Panc1 (cell line): ENCODE data around the gene DSCAM. TPM values are rescaled to one million over a fixed set of nuclear protein-coding genes. Genes with fewer than 3 reads are reported as not detected.

Experiments used
- ATAC-seq: fragments of 200-7000 bp; cut with Tn5 transposase; 2 replicates; pipeline ENCODE4 v1.9.1; 2020; ENCODE audit warnings: mild to moderate bottlenecking, moderate library complexity
- BruUV-seq: library from RNA; stranded (reverse); fragments of 400-500 nt; replicated peaks from 2 replicates; lab custom pipeline; 2021; lab: Mats Ljungman, UMichigan
- CTCF ChIA-PET: fragments of 300-600 bp; sonication (Branson Sonifier 250); formaldehyde crosslinking; loops from one replicate; lab custom pipeline; 2022; ENCODE audit warnings: antibody characterized with exemption; lab: Charles Lee
- POLR2A ChIA-PET: fragments of 300-600 bp; sonication (Branson Sonifier 250); formaldehyde crosslinking; loops from one replicate; lab custom pipeline; 2022; ENCODE audit warnings: antibody characterized with exemption; lab: Charles Lee
- DNase-seq: peaks from one replicate; pipeline ENCODE4 v3.0.0-alpha.2; 2010; ENCODE audit warnings: low read depth, low spot score
- H3K27ac ChIP-seq: 2 replicates; pipeline ENCODE4 v1.5.1; 2011; ENCODE audit warnings: mild to moderate bottlenecking, low read length, inconsistent platforms
- H3K27me3 ChIP-seq: fragments of 200-500 bp; sonication (Bioruptor generic); 2 replicates; pipeline ENCODE4 v1.6.0; 2014; ENCODE audit warnings: low read length, inconsistent platforms; ENCODE audit not compliant: control insufficient read depth, insufficient read depth
- H3K36me3 ChIP-seq: fragments of 200-500 bp; sonication (Bioruptor generic); 2 replicates; pipeline ENCODE4 v1.5.1; 2014; ENCODE audit warnings: inconsistent platforms, mild to moderate bottlenecking, low read length, moderate library complexity; ENCODE audit not compliant: control insufficient read depth, insufficient read depth
- H3K4me1 ChIP-seq: 2 replicates; pipeline ENCODE4 v1.5.1; 2011; ENCODE audit warnings: inconsistent platforms, mild to moderate bottlenecking, low read length, moderate library complexity; ENCODE audit not compliant: control insufficient read depth, insufficient read depth
- H3K4me3 ChIP-seq, 2 experiments: 2 replicates each; pipeline ENCODE4 v1.5.1; 2011 to 2012; ENCODE audit warnings: low read depth in 2 of 2, low read length in 2 of 2, mild to moderate bottlenecking in 2 of 2, inconsistent platforms in 1 of 2, moderate library complexity in 1 of 2
- H3K9me3 ChIP-seq: fragments of 200-500 bp; sonication (Bioruptor generic); 2 replicates; pipeline ENCODE4 v1.5.1; 2014; ENCODE audit warnings: low read depth, mild to moderate bottlenecking, inconsistent platforms, low read length, moderate library complexity; ENCODE audit not compliant: control insufficient read depth, insufficient read depth
- CTCF ChIP-seq: fragments of 450-650 bp; IDR thresholded peaks from 2 replicates; pipeline ENCODE4 v1.5.1; 2017; ENCODE audit warnings: mild to moderate bottlenecking
- POLR2AphosphoS5 ChIP-seq: IDR thresholded peaks from 2 replicates; pipeline ENCODE4 v1.6.1; 2012; ENCODE audit warnings: mild to moderate bottlenecking, low read depth, low read length, moderate library complexity
- REST ChIP-seq, 2 experiments: IDR thresholded peaks; 2 replicates each; pipeline ENCODE4 v1.6.1; 2011 to 2012; ENCODE audit warnings: low read depth in 2 of 2, control low read depth in 1 of 2, low read length in 1 of 2, mild to moderate bottlenecking in 1 of 2, moderate library complexity in 1 of 2; ENCODE audit not compliant: insufficient read depth in 1 of 2
- SIN3A ChIP-seq: IDR thresholded peaks from 2 replicates; pipeline ENCODE4 v1.6.1; 2012; ENCODE audit warnings: low read depth, mild to moderate bottlenecking, low read length, moderate library complexity, borderline replicate concordance; ENCODE audit not compliant: insufficient read depth
- TCF7L2 ChIP-seq: IDR thresholded peaks from 2 replicates; pipeline ENCODE4 v1.6.1; 2011; ENCODE audit warnings: mild to moderate bottlenecking, low read depth, low read length, inconsistent platforms
- in situ Hi-C: cut with HindIII; loops from 2 replicates; pipeline ENCODE4 v1.10.0; 2016; ENCODE audit warnings: low sequenced_read_pairs, low pct_unique_long_range_greater_than_20kb
- intact Hi-C: fragments of 100-400 bp; cut with micrococcal nuclease; formaldehyde crosslinking; loops from one replicate; pipeline ENCODE4 v1.10.0; 2022; ENCODE audit not compliant: unreplicated experiment
- total RNA-seq: library from RNA; stranded (reverse); gene quantifications from one replicate; pipeline ENCODE4 v1.2.1, GENCODE V29; 2021; ENCODE audit not compliant: unreplicated experiment

DSCAM gene
- total RNA-seq, 1 experiment from 2014 or later, result not detected

DNA sequence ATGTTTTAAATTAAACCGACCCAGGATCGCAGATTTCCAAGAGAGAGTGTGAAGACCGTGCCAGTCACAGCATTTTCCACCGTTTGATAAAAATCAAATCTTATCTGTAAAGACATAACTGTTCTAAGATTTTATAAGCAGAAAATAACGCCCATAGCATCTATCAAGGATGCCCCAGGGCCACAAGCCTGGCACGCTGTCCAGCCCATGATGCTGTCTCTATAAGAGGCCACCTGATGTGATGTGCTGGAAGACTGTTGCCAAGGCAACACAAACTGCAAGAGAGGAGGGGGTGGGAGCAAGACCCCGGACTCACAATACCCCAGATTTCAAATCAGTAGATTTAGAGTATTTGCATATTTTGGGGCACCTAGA lies 116.5 kb downstream of the DSCAM start:
- POLR2A ChIA-PET, result no interaction called here
- no TSS peak for BruUV-seq
- H3K36me3 ChIP-seq, result no peaks in the 10 kb centered on the region
- no peaks in the 10 kb centered on the region for H3K4me1 ChIP-seq
- no peaks in the 10 kb centered on the region for H3K27me3 ChIP-seq
- CTCF ChIA-PET, result interaction anchor here (0.7 kb wide), 1 partner anchor 455 kb away, joined by 3 read pairs; no protein-coding TSS in a partner anchor
- in situ Hi-C loops, result no loop called here
- DNase-seq, result no peak
- no peaks in the 10 kb centered on the region for H3K9me3 ChIP-seq
- no peak overlapping the region for H3K27ac ChIP-seq
- ATAC-seq, result no peak
- TF ChIP-seq POLR2AphosphoS5 (no peak), CTCF (no peak), REST (IDR thresholded peaks at IDR 0.05; ENCODE audit: insufficient read depth in 1 of 2, low read depth in 2 of 2, low read length in 1 of 2) (no peak), SIN3A (no peak), TCF7L2 (no peak)
- intact Hi-C loops, result no loop called here
- H3K4me3 ChIP-seq, result no peak overlapping the region

GRCh38 chr21:40729761-40730425 lies 117.1 kb downstream of the DSCAM start:
- no peak overlapping the region for H3K27ac ChIP-seq
- no peak for DNase-seq
- intact Hi-C loops, result no loop called here
- no peak for ATAC-seq
- no peaks in the 10 kb centered on the region for H3K27me3 ChIP-seq
- in situ Hi-C loops, result no loop called here
- POLR2A ChIA-PET, result no interaction called here
- H3K36me3 ChIP-seq, result no peaks in the 10 kb centered on the region
- CTCF ChIA-PET, result no interaction called here
- no peak overlapping the region for H3K4me3 ChIP-seq
- BruUV-seq, result no TSS peak
- no peaks in the 10 kb centered on the region for H3K4me1 ChIP-seq
- no peaks in the 10 kb centered on the region for H3K9me3 ChIP-seq
- no peak for TF ChIP-seq POLR2AphosphoS5
- TF ChIP-seq SIN3A, result no peak
- TF ChIP-seq TCF7L2, result no peak
- TF ChIP-seq CTCF, result no peak
- TF ChIP-seq REST (IDR thresholded peaks at IDR 0.05; ENCODE audit: insufficient read depth in 1 of 2, low read depth in 2 of 2, low read length in 1 of 2), result no peak
